GM19395 (cell line): ENCODE measurements around the gene SAPCD1.
"Not testable (repeated sequence)": the region's sequence is repeated elsewhere in the genome, so short reads cannot be mapped to it uniquely, and the experiment has no call there.

Experiments
- ATAC-seq: cut with Tn5 transposase; IDR thresholded peaks from one replicate; pipeline ENCODE4 v1.9.1; 2021; ENCODE audit warnings: mild to moderate bottlenecking, moderate library complexity; ENCODE audit not compliant: unreplicated experiment

Gene SAPCD1

DNA sequence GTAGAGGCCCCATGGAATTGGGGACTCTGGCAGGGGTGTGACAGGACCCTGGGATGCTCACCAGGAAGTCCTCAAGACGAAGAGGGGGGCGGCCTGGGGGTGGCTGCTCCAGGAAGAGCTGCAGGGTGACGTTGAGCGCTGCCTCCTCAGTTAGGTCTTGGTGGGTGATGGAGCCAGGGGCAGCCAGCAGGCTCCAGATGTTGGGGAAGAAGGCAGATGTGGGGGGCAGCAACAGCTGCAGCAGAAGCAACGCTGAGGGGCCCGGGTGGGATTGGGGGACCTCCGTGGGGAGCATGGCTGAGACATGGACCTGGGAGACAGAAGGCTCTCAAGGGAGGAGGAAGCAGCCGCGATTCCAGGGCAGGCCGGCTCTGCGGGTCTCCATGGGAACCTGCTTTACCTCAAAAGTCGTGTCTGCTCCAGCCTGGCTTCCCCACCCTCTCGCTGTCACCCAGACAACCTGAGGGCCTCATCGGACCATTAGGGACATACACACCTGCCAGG is 14.1 kb downstream of the SAPCD1 start:
- no peak for ATAC-seq

DNA sequence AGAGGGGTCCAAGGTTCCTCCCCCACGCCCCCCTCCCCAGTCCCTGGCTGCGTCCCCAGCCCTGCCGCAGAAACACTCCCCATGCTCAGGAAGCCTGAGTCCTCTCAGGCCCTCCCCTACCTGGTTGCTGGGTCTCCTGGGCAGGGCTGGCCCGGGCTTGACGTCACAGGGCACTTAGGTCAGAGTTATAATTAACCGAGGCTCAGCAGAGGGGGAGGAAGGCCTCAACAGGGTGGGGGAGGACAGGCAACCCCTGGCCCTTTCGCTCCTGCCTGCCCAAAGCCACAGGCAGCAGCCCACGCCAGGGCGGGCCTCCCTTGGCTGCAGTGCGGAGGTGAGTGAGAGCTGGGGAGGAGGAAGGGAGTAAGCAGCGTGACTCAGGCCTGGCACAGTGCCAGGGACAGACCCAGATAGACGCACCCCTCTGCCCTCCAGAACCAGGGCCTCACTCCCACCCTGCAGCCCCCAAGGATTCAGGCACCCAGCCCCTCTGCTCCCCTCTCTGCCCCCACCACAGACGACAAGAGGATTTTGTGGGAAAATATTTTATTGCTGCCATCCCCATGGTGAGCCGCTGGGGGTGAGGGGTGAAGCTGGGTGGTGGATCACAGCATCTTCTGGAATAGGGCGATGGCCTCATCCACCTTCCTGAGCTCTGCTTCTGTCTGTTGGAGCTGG is 14.7 kb downstream of the SAPCD1 start, which contains the start of gene VWA7:
VWA7 (minus strand) TSS at position 340 of the 678 bp plus-strand sequence. CDS start 549 bp downstream, outside the sequence.
- no peak for ATAC-seq

DNA sequence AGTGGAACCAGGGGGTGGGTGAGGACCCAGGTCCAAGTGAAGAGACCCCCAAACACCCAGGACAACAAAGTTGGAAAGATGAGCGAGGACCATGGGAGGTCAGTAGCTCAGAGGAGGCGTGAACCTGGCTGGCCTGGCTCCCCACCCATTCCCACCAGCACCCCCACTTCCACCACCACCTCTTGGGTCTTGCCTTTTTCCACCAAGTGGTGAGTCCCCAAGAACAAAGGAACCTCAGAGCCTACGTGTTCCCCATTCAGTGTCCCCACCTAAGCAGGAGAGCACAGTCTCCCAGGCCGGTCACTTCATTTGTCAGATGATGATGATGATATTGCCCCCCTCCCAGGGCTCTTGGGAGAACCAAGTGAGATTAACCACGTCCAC is 15.2 kb downstream of the SAPCD1 start:
- no peak for ATAC-seq

DNA sequence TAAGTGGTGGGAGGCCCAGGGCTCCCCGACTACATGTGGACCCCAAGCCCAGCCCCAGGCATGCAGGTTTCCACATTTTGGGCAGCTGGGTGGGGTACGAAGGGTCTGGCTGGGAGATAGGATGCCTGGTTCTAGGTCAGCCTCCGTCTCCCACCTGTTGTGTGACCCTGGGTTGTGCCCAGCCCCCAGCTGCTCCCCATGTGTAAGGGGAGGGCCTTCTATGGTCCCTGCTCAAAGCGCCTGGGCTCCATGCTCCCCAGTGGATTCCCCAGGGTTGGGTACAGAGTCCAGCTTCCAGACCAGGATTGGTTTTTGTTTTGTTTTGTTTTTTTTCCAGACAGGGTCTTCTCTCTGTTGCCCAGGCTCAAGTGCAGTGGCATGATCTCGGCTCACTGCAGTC is 15.7 kb downstream of the SAPCD1 start:
- no peak for ATAC-seq

DNA sequence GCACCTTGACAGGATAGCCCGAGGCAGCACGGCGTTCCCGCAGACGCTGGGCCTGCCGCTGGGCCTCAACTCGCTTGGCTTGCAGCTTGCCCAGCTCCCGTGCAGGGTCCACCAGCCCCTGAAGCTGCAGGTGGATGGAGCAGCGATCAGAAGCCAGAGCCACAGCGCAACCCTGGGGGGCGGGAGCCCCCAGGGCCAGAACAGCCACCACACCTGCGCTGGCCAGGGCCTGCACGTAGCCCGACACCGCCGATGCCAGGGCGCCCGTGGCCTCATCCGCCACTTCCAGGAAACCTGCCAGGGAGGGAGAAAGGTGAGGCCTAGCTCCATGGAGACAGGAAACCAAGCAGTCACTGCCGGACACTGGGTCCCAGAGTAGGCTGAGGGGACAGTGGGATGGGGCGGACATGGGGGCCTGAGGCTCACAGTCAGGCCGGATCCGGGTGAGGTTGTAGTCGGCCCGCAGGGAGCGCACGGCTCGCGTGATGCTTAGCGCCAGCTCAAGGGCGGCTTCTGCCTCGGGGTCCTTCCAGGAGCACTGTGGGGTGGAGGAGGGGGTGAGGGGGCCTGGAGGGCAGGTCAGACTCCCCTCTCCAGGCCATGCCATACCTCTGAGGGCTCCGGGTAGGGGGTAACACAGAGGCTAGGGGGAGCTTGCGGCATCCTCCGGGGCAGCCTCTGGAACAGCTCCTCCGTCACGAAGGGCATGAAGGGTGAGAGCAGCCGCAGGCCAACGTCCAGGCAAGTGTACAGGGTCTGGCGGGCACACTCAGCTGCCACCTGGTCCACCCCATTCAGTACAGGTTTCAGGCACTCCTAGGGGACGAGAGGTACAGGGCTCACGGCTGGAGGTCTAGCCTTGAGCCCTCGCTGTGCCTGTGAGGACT is 16.8 kb downstream of the SAPCD1 start:
- ATAC-seq: no peak

DNA sequence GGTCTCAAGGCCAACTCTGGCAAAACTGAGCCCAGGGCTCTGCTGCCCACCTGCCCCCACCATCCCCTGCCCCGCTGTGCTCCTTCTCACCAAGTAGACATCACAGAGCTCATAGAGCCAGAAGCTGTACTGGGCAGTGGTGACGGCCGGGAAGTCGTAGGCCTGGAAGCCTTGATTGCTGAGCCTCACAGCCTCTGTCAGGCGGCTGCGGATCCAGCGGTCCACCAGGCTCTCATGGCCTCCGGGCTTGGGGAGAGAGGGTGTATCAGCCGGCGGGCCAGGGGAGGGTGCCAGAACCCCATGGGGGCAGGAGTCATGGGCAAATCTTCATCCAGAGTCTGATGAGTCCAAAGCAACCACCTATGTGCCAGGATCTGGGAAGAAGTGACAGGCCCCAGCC is 17.5 kb downstream of the SAPCD1 start:
- ATAC-seq: no peak

DNA sequence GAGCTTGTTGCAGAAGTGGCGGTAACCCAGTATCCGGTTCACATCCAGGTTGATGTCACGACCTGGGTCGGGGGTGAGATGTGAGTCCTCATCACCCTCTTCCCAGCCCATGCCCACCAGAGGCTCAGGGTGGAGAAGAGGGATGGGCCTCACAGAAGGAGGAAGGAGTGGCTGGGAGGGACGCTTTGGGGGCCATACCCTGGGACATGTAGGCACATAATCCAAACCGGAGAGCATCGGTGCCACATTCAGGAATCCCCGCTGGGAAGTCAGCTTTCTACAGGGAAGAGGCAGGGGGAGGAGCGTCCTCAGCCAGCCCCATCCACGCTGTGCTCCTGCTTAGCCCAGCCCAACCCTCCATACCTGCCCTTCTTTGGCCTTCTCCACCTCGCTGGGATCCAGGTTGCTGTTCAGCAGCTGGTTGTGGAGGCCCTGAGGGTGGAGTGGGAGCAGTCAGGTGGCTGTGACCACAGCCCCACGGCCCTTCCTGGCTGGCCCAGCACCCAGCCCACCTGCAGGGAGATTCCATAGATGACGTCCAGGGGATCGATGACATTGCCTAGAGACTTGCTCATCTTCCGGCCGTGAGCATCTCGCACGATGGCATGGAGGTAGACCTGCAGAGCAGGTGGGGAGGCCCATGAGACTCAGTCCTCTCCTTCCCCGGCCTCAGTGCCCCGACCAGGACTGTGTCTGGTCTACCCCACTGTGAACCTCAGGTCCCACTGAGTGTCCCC is 18.2 kb downstream of the SAPCD1 start:
- ATAC-seq: no peak

DNA sequence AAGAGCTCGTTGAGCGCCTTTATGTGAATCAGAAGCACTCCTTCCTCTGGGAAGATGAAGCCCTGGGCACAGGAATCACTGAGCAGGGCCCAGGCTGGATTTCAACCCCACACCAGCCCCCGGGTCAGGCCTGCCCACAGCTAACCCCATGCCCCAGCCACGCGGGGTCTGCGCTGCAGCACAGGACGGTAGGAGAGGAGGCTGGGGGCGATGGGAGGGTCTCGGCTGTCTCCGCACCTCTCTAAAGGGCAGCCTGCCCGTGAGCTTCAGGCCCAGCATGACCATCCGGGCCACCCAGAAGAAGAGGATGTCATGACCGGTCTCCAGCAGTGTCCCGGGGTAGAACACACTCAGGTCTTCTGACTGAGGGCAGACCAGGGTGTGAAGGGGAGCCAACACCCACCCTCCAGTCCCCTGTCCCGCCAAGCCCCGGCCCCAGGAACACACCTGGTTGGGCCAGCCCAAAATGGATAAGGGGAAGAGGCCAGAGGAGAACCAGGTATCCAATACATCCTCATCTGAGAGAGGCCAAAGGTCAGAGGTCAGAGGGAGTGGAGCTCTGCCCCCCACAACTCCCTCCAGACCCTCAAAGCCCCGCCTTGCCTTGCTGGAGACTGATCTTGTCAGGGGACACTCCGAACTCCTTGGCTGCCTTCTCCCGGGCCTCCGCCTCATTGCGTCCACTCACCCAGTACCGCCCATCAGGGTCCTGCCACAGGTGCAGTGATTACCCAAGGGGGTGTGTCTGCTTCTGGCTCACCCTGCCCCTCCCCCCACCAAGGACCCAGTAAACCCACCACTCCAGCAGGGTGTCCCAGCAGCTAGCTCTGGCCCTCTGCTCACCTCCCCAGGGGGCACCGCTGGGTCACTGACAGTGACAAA is 19.0 kb downstream of the SAPCD1 start:
- no peak for ATAC-seq

DNA sequence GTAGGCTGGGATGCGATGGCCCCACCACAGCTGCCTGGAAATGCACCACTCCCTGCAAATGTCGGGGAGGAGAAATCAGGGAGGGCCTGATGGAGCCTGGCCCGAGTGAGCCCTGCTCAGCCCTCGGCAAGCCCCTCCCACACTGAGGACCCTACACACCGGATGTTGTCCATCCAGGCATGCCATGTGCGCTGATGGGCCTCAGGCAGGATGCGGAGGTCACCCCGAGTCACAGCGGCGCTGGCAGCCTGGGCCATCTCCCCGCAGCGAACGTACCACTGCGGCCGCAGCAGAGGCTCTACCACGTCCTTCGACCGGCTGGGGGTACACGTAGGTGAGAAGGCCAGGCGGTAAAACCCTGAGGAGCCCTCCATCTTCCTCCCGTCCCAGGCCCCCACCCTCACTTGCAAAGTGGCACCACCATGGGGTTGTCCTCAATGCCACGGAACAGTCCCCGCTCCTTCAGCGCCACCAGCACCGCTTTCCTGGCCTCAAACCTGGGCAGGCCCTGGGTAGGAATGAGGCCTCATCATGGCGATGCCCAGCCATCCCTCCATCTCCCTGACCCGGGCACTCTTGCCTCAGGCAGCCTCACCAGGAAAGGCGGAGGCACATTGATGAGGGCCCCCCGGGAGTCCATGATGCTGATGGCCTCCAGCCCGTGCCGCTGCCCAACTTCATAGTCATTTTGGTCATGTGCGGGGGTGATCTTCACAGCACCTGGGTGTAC is 19.8 kb downstream of the SAPCD1 start:
- no peak for ATAC-seq

DNA sequence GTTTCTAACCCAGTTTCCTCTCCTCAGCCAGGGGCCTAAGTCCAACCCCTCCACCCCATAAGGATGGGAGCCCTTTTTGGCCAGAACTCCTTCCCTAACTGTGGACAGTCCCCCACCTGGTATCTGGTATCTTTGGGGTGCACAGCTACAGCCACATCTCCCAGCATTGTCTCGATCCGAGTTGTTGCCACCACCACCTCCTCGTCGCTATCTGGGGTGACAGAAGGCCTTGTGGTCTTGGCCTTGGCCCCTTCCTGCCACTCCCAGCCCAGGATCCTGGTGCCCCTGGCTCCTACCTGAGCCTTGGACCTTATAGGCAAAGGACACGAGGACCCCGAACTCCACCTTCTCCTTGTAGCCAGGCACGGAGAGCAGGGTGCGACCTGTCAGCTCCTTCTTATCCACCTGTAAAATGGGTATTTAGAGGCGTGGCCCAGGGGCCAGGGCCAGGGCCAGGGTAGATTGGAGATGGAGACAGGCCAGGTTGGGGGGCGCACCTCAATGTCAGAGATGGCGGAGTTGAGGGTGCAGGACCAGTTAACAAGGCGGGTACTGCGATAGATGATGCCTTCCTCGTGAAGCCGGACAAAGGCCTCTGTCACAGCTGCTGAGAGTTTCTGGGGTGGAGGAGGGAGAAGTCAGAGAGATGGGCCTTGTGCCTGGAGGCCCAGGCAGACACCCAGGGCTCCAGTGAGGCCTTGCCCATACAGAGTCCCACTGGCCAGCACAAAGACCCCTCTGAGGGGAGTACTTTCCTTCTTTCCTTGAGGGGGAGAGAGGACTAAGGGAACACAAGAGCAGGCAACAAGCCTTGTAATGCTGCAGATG is 21.9 kb downstream of the SAPCD1 start:
- ATAC-seq: no peak

DNA sequence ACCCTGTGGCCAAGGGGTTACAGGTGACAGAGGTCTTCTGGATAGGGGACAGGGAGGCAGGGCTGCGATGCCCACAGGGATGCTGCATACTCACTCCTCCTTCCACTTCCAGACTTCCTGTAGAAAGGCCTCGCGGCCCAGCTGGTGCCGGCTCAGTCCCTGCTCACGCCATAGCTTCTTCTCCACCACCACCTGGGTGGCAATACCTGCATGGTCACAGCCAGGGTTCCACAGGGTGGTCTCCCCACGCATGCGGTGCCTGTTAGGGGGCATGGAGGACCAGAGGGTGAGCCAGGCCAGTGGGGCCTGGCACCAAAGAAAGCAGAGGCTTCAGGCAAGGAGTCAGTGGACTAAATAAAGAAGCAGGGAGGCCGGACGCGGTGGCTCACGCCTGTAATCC is 23.0 kb downstream of the SAPCD1 start:
- ATAC-seq: no peak

DNA sequence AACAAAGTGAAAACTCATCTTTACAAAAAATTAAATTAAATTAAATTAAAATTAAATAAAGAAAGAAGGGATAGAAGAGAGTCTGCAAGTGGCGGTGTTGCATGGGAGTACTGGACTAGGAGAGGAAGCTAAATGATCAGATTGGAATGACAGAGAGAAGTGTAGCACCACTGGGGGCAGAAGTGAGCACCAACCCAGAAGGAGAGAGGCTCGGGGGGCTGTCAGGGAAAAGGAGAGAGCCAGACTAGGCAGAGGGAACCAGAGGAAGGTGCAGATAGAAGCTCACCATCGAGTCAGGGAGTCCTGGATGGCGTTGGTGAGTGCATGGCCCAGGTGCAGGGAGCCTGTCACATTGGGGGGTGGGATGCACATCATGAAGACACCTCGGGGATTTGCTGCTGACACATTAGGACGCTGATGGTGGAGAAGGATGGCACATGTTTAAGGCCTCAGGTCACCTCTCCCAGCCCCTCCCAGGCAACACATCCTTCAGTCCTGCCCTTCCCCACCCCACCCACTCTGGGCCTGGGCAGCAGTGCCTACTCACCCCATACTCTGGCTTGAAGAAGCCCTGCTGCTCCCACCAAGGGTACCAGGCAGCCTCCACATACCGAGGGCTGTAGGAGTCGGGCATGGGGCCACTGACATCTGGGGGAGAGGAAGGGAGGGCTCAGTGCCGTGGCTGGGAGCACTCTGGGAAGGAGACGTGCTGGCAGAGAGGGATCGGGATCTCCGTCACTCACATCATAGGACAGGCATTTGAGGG is 29.1 kb downstream of the SAPCD1 start:
- no peak for ATAC-seq

DNA sequence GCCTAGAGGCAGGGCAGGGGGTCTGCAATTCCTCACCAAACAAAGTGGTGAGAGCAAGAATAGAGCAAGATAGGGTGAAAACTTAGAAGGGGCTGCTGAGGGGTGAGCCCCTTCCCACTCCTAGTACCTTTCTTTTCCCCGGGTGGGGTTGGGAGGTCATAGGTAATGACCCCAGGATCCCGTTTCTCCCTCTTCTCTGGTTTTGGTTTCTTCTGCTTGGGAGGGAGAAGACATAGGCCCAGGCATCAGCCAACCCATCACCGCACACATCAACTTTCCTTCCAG is 29.6 kb downstream of the SAPCD1 start:
- no peak for ATAC-seq

DNA sequence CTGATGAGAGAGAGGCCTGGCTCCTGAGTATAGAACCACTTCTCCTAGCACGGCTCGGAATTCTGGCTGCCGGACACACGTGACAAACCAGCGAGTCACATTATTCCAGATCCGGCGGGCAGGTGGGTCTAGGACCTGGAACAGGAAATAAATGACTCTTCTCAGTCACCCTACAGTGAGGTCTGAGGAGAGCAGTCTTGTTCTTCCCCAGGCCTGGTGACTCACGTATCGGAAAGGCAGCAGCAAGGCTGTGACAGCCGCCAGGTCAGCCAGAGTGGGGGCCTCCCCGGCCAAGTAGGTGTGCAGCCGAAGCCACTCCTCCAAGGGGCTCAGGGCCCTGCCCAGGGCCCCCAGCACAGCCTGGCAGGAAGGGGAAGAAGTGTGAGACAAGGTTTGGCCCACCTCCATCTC is 30.3 kb downstream of the SAPCD1 start:
- no peak for ATAC-seq

DNA sequence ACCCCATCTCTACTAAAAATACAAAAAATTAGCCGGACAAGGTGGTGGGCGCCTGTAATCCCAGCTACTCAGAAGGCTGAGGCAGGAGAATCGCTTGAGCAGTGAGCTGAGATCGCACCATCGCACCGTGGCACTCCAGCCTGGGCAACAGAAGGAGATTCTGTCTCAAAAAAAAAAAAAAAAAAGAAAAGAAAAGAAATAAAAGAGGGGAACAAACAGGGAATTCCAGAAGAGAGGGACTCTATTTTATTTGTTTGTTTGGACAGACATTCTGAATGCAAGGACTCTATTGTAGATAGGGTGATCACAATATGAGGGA is 31.4 kb downstream of the SAPCD1 start:
- not testable (repeated sequence) for ATAC-seq

DNA sequence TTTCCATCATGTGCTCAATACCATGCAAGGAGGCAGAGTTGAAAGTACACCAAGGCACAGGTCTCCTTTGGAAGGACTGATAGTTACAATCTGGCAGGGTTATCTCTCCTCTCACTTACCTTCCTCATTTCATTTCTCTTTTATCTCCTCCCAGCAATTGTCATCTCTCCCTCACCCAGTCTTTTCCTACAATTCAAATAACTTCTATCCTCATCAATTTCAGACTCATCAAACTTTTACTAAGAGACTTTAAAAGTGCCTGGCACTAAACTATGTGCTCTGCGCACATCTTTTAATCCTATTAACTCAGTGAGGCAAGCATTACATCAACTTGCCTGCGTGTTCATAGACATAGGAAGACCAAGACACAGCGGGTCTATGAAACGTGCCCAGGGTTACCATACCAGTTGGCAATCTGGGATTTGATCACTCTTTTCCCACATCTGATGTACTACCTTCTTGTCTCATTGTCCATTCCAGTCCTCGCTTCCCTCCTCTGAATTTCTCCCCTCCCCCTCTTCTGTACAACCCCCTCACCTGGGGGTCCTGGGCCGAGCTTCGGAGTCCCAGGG is 31.9 kb downstream of the SAPCD1 start:
- ATAC-seq: no peak

DNA sequence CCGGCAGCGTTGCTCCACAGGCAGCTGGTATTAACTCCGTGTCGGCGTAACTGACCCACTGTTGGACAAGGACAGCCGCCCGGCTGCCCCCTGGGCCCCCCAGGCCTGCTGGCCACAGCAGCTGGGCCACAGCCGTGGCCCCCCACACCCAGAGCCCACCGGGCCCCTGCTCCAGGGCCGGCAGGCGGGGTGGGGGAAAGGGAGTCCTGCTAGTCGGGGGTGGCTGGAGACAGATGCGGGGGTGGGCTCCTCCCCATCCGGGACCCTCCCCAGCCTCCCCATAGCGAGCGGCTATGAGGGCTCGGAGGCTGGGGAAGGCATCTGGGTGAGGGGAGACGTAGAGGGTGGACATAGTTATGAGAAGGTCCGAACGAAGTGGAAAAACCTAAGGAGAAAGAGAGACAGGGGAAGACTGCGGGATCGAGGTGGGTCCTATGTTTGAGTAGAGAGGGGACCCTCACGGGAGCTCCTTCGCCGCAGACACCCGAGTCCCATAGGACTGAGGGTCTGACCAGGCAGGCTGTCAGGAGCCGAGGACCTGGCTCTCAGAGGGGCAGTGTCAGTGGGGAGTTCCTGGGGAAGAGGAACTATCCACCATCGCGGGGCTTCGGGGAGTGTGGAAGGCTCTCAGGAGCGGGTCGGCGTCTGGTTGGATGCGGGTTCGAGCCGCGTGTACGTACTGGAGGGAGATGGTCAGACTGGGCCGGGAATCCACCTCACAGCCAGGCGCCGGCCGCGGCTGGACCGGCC is 32.6 kb downstream of the SAPCD1 start:
- ATAC-seq: peak; percentile 32
